Gastroesophageal sphincter (tissue), 4 donors: ENCODE results near the gene CABLES2. TPM values are rescaled to one million over a fixed set of nuclear protein-coding genes. Genes with fewer than 3 reads are reported as not detected.

Source experiments
- ATAC-seq: fragments of 150-250 bp; one replicate; pipeline ENCODE4 v1.9.1; 2016; ENCODE audit warnings: mild to moderate bottlenecking, moderate library complexity
- H3K27ac ChIP-seq, 4 donors: fragments of 200-600 bp; sonication (generic) in 3 of 4; 1 replicate in 3 of 4; 2 replicates in 1 of 4; pipeline ENCODE4 v1.5.1; 2016 to 2019
- H3K27me3 ChIP-seq: fragments of 200-600 bp; sonication (generic); one replicate; pipeline ENCODE4 v1.5.1; 2019
- H3K36me3 ChIP-seq, 2 donors: fragments of 200-600 bp; sonication (generic); one replicate each; pipeline ENCODE4 v1.5.1; 2019; ENCODE audit warnings: control low read depth in 1 of 2
- H3K4me1 ChIP-seq, 3 donors: fragments of 200-600 bp; sonication (generic); 1 replicate in 2 of 3; 2 replicates in 1 of 3; pipeline ENCODE4 v1.5.1; 2016 to 2019; ENCODE audit warnings: control low read depth in 2 of 3
- H3K4me3 ChIP-seq, 2 donors: fragments of 200-600 bp; sonication (generic); one replicate each; pipeline ENCODE4 v1.5.1; 2019; ENCODE audit warnings: mild to moderate bottlenecking in 1 of 2, moderate library complexity in 1 of 2
- H3K9me3 ChIP-seq, 3 donors: fragments of 200-600 bp; sonication (generic); one replicate each; pipeline ENCODE4 v1.5.1; 2017 to 2019; ENCODE audit warnings: control low read depth in 2 of 3
- EP300 ChIP-seq: sonication (generic); formaldehyde crosslinking; IDR thresholded peaks from one replicate; pipeline ENCODE4 v1.6.1; 2017; ENCODE audit warnings: antibody characterized with exemption, mild to moderate bottlenecking
- POLR2A ChIP-seq, 2 donors: fragments of 450-650 bp; IDR thresholded peaks; one replicate each; pipeline ENCODE4 v1.6.1; 2017; ENCODE audit warnings: antibody characterized with exemption in 2 of 2, mild to moderate bottlenecking in 2 of 2, moderate library complexity in 1 of 2
- POLR2AphosphoS5 ChIP-seq: sonication (generic); formaldehyde crosslinking; IDR thresholded peaks from one replicate; pipeline ENCODE4 v1.6.1; 2017; ENCODE audit warnings: antibody characterized with exemption
- WGBS, 2 donors: methylation state at CpG; one replicate each; pipeline ENCODE4 v1.1.5; 2018; ENCODE audit warnings: low coverage in 1 of 2; 5-methylcytosine and 5-hydroxymethylcytosine counted together
- total RNA-seq, 4 donors: library from RNA; depleted of rRNA; stranded (reverse); fragments of >200 nt; gene quantifications; one replicate each; pipeline ENCODE4 v1.1.0, GENCODE V29; 2016
- TF ChIP-seq, protein P1 (sequence below), 4 experiments: fragments of 200-600 bp in 2 of 4; fragments of 450-650 bp in 2 of 4; sonication (generic) in 1 of 4; IDR thresholded peaks; one replicate each; pipeline ENCODE4 v1.5.1; 2017 to 2019; ENCODE audit warnings: antibody characterized with exemption in 4 of 4, mild to moderate bottlenecking in 2 of 4, moderate library complexity in 2 of 4

The CABLES2 gene
- total RNA-seq, 4 donors from 2014 or later, result 2.7 to 9.8 (median 3.8) TPM

DNA sequence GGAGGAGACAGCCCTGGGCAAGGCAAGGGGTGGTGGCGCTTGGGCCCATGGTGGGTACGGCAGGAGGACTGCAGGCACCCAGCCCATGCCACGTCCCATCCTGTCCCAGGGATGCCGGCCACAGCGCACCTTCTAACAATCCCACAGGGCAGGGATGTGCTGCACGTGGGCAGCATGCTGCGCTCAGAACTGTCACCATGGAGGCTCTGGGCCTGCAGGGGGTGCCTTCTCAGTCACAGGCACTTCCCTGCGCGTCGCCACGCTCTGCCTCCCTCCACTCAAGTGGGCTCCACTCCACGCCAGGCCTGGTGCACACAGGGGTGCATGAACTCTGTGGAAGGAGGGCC is 2.4 kb downstream of the CABLES2 start:
- Histone ChIP-seq H3K9me3 (no peaks in the 10 kb centered on the region), H3K27me3 (no peaks in the 10 kb centered on the region), H3K4me3 (no peak overlapping the region), H3K27ac (peak overlapping the region in 1 of 4 donors; percentile 73), H3K36me3 (peaks cover 0 to 28% of the 10 kb centered on the region in 2 donors), H3K4me1 (peaks cover 0 to 40% (median 19%) of the 10 kb centered on the region in 3 donors)
- no CpG with 5 or more reads among the region's 12 CpGs for WGBS, 2 donors
- no peak for TF ChIP-seq POLR2AphosphoS5
- TF ChIP-seq POLR2A (IDR thresholded peaks at IDR 0.05), result no peak
- TF ChIP-seq EP300, result no peak
- TF ChIP-seq, protein P1, sequence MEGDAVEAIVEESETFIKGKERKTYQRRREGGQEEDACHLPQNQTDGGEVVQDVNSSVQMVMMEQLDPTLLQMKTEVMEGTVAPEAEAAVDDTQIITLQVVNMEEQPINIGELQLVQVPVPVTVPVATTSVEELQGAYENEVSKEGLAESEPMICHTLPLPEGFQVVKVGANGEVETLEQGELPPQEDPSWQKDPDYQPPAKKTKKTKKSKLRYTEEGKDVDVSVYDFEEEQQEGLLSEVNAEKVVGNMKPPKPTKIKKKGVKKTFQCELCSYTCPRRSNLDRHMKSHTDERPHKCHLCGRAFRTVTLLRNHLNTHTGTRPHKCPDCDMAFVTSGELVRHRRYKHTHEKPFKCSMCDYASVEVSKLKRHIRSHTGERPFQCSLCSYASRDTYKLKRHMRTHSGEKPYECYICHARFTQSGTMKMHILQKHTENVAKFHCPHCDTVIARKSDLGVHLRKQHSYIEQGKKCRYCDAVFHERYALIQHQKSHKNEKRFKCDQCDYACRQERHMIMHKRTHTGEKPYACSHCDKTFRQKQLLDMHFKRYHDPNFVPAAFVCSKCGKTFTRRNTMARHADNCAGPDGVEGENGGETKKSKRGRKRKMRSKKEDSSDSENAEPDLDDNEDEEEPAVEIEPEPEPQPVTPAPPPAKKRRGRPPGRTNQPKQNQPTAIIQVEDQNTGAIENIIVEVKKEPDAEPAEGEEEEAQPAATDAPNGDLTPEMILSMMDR (IDR thresholded peaks at IDR 0.05), result no peak
- ATAC-seq, result no peak

DNA sequence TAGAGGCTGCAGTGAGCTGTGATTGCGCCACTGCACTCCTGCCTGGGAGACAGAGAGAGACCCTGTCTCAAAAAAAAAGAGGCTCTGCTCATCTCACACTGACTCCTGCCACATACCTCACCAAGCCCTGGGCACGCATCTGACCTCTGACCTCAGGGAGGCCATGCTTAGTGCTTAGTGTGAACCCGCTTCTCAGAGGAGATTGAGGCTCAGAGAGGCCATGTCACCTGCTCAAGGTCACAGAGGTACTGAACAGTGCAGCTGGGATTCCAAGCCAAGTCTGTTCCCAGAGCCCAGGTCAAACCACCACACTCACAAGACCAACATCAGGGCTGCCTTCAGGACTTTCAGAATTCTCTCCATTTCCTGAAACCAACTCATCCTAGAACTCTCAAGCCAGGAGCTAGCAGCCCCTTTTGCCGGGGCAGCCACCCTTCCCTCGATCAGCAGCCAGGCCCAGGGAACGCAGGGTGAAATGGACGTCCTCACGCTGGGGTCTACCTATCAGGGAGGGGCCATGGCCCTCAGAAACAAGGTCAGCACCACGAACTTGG is 2.9 kb downstream of the CABLES2 start:
- ATAC-seq, result no peak
- 93 to 100% methylated on average over 1 to 3 of the region's 9 CpGs for WGBS, 2 donors
- no peak overlapping the region for H3K27ac ChIP-seq

GRCh38 chr20:62403331-62403730 is 3.8 kb downstream of the CABLES2 start:
- 73% methylated on average over 9 of the region's 13 CpGs; no CpG with 5 or more reads in 1 of the 2 donors for WGBS, 2 donors
- H3K4me1 ChIP-seq, result peaks cover 0 to 37% (median 17%) of the 10 kb centered on the region in 3 donors

More for the DNA sequence above, 2.9 kb downstream of the CABLES2 start:
- Histone ChIP-seq H3K4me3 (no peak overlapping the region), H3K27me3 (no peaks in the 10 kb centered on the region), H3K36me3 (peaks cover 0 to 28% of the 10 kb centered on the region in 2 donors), H3K9me3 (no peaks in the 10 kb centered on the region), H3K4me1 (peaks cover 0 to 37% (median 17%) of the 10 kb centered on the region in 3 donors)
- TF ChIP-seq EP300 (no peak), POLR2A (IDR thresholded peaks at IDR 0.05) (no peak), POLR2AphosphoS5 (no peak)
- TF ChIP-seq, protein P1 (IDR thresholded peaks at IDR 0.05), result no peak

GRCh38 chr20:62402456-62403150 is 4.5 kb downstream of the CABLES2 start:
- ATAC-seq, result no peak
- peaks cover 0 to 31% (median 14%) of the 10 kb centered on the region in 3 donors for H3K4me1 ChIP-seq
- H3K9me3 ChIP-seq, result no peaks in the 10 kb centered on the region
- peaks cover 0 to 32% of the 10 kb centered on the region in 2 donors for H3K36me3 ChIP-seq
- no CpG with 5 or more reads among the region's 23 CpGs for WGBS, 2 donors
- TF ChIP-seq POLR2AphosphoS5, result no peak
- H3K4me3 ChIP-seq, result no peak overlapping the region
- H3K27ac ChIP-seq, result no peak overlapping the region
- no peaks in the 10 kb centered on the region for H3K27me3 ChIP-seq

More at GRCh38 chr20:62403331-62403730, 3.8 kb downstream of the CABLES2 start:
- TF ChIP-seq, protein P1 (IDR thresholded peaks at IDR 0.05), result no peak
- TF ChIP-seq EP300 (no peak), POLR2A (IDR thresholded peaks at IDR 0.05) (no peak), POLR2AphosphoS5 (no peak)
- H3K27me3 ChIP-seq, result no peaks in the 10 kb centered on the region
- no peak overlapping the region for H3K4me3 ChIP-seq
- no peak overlapping the region for H3K27ac ChIP-seq
- H3K9me3 ChIP-seq, result no peaks in the 10 kb centered on the region
- H3K36me3 ChIP-seq, result peaks cover 0 to 32% of the 10 kb centered on the region in 2 donors
- no peak for ATAC-seq

GRCh38 chr20:62401331-62401779 is 5.7 kb downstream of the CABLES2 start:
- no CpG with 5 or more reads among the region's 21 CpGs for WGBS, 2 donors
- peaks cover 0 to 22% (median 9%) of the 10 kb centered on the region in 3 donors for H3K4me1 ChIP-seq
- peaks cover 0 to 32% of the 10 kb centered on the region in 2 donors for H3K36me3 ChIP-seq
- no peaks in the 10 kb centered on the region for H3K27me3 ChIP-seq
- TF ChIP-seq, protein P1 (IDR thresholded peaks at IDR 0.05), result no peak
- TF ChIP-seq EP300 (no peak), POLR2A (IDR thresholded peaks at IDR 0.05) (no peak), POLR2AphosphoS5 (no peak)
- H3K4me3 ChIP-seq, result no peak overlapping the region
- H3K27ac ChIP-seq, result no peak overlapping the region
- no peaks in the 10 kb centered on the region for H3K9me3 ChIP-seq
- ATAC-seq, result no peak
